Muscle of arm (tissue), 12 donors: ENCODE data around the gene TADA1. TPM values are rescaled to one million over a fixed set of nuclear protein-coding genes. Genes with fewer than 3 reads are reported as not detected.
"Not testable (repeated sequence)": the region's sequence is repeated elsewhere in the genome, so short reads cannot be mapped to it uniquely, and the experiment has no call there.

Experiments
- DNase-seq: peaks from one replicate; pipeline ENCODE4 v3.0.0-alpha.2; 2013
- polyA plus RNA-seq, 12 donors: library from polyadenylated mRNA; unstranded; fragments of 120-200 nt; gene quantifications; one replicate each; pipeline ENCODE4 v1.2.1, GENCODE V29; 2013; ENCODE audit not compliant: insufficient read length in 12 of 12

The TADA1 gene
- polyA plus RNA-seq, 12 donors, result 11.4 to 19.7 (median 14.8) TPM; not detected in 1

- no peak for DNase-seq
These were observed 26.9 kb downstream of the TADA1 start for GRCh38 chr1:166849135-166849534.

- no peak for DNase-seq
These were observed 27.9 kb downstream of the TADA1 start for GRCh38 chr1:166848193-166848592.

- DNase-seq, result no peak
These were observed 31.3 kb downstream of the TADA1 start for GRCh38 chr1:166844791-166845190.

- no peak for DNase-seq
These were observed 32.1 kb downstream of the TADA1 start for GRCh38 chr1:166843769-166844596.

GRCh38 chr1:166843322-166843721 is 32.7 kb downstream of the TADA1 start:
- DNase-seq, result no peak

- DNase-seq, result no peak
These were observed 35.5 kb downstream of the TADA1 start for GRCh38 chr1:166840309-166841274.

- DNase-seq, result peak; percentile 25
These were observed 36.3 kb downstream of the TADA1 start for GRCh38 chr1:166839600-166840308.

- DNase-seq, result peak; percentile 87
These were observed 37.1 kb downstream of the TADA1 start, which contains the start of gene POGK for GRCh38 chr1:166838766-166839599. TSS of gene POGK (plus strand) at chr1:166839475. CDS start at chr1:166840957, 1,482 bp downstream.

- no peak for DNase-seq
These were observed 39.3 kb downstream of the TADA1 start for GRCh38 chr1:166836733-166837132.

GRCh38 chr1:166829762-166830161 is 46.3 kb downstream of the TADA1 start:
- DNase-seq, result not testable (repeated sequence)

GRCh38 chr1:166827426-166827825 is 48.6 kb downstream of the TADA1 start:
- no peak for DNase-seq

GRCh38 chr1:166822385-166822784 is 53.7 kb downstream of the TADA1 start:
- DNase-seq, result no peak

GRCh38 chr1:166819974-166820373 is 56.1 kb downstream of the TADA1 start:
- no peak for DNase-seq

GRCh38 chr1:166814611-166815010 is 61.5 kb downstream of the TADA1 start:
- no peak for DNase-seq

GRCh38 chr1:166813508-166814223 is 62.4 kb downstream of the TADA1 start:
- DNase-seq, result no peak

- no peak for DNase-seq
These were observed 64.4 kb downstream of the TADA1 start for GRCh38 chr1:166811691-166812090.

GRCh38 chr1:166808952-166809351 is 67.1 kb downstream of the TADA1 start:
- DNase-seq, result no peak
